BE2C (cell line): ENCODE data around the gene BMP2K.

ENCODE experiments used
- DNase-seq: peaks from one replicate; pipeline ENCODE4 v3.0.0-alpha.2; 2020
- H3K27me3 ChIP-seq: fragments of 250-450 bp; sonication (Bioruptor Pico); 2 replicates; pipeline ENCODE4 v1.5.1; 2020; ENCODE audit warnings: mild to moderate bottlenecking
- H3K36me3 ChIP-seq: fragments of 250-450 bp; sonication (Bioruptor Pico); 2 replicates; pipeline ENCODE4 v1.5.1; 2020; ENCODE audit warnings: mild to moderate bottlenecking
- H3K4me1 ChIP-seq: fragments of 250-450 bp; sonication (Bioruptor Pico); 2 replicates; pipeline ENCODE4 v1.5.1; 2020
- H3K4me3 ChIP-seq: 2 replicates; pipeline ENCODE4 v1.5.1; 2011; ENCODE audit warnings: low read depth, low read length
- H3K9me3 ChIP-seq: fragments of 250-450 bp; sonication (Bioruptor Pico); 2 replicates; pipeline ENCODE4 v1.5.1; 2020
- TF ChIP-seq, protein P1 (sequence below): IDR thresholded peaks from 2 replicates; pipeline ENCODE4 v1.5.1; 2012; ENCODE audit warnings: mild to moderate bottlenecking, low read depth, low read length

The BMP2K gene

DNA sequence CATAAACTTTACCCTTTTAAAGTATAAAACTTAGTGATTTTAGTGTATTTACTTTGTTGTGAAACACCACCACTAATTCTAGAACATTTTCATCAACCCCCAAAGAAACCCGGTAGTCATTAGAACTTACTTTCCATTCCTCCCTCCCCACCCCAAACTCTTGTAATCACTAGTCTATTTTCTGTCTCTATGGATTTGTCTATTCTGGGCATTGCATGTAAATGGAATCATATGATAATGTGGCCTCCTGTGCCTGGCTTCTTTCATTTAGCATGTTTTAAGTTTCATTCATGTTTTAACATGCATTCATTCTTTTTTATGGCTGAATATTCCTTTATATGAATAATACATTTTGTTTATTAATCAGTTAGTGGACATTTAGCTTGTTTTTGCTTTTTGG lies 27.8 kb downstream of the BMP2K start:
- H3K9me3 ChIP-seq = 0 out of 2 replicates have a peak, but pooled peaks cover 2% of the 10 kb centered on the region
- H3K36me3 ChIP-seq = no peaks in the 10 kb centered on the region
- no peak for DNase-seq
- TF ChIP-seq, protein P1, sequence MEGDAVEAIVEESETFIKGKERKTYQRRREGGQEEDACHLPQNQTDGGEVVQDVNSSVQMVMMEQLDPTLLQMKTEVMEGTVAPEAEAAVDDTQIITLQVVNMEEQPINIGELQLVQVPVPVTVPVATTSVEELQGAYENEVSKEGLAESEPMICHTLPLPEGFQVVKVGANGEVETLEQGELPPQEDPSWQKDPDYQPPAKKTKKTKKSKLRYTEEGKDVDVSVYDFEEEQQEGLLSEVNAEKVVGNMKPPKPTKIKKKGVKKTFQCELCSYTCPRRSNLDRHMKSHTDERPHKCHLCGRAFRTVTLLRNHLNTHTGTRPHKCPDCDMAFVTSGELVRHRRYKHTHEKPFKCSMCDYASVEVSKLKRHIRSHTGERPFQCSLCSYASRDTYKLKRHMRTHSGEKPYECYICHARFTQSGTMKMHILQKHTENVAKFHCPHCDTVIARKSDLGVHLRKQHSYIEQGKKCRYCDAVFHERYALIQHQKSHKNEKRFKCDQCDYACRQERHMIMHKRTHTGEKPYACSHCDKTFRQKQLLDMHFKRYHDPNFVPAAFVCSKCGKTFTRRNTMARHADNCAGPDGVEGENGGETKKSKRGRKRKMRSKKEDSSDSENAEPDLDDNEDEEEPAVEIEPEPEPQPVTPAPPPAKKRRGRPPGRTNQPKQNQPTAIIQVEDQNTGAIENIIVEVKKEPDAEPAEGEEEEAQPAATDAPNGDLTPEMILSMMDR = no peak
- no peaks in the 10 kb centered on the region for H3K4me1 ChIP-seq
- H3K4me3 ChIP-seq = no peak overlapping the region
- no peaks in the 10 kb centered on the region for H3K27me3 ChIP-seq

DNA sequence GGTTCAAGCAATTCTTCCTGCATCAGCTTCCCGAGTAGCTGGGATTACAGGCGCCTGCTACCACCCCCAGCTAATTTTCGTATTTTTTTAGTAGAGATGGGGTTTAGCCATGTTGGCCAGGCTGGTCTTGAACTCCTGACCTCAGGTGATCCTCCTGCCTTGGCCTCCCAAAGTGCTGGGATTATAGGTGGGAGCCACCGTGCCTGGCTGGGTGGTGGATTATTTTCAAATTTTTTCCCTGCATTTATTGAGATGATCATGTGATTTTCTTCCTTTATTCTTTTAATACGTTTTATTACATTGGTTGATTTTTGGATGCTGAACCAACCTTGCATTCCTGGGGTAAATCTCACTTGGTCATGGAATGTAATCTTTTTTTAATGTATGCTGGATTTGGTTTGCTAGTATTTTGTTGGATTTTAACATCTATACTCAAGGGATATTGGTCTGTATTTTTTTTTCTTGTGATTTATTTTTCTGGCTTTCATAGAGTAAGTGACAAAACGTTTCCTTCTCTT lies 30.9 kb downstream of the BMP2K start:
- H3K4me1 ChIP-seq = no peaks in the 10 kb centered on the region
- TF ChIP-seq, protein P1 = no peak
- no peak for DNase-seq
- H3K9me3 ChIP-seq = 0 out of 2 replicates have a peak, but pooled peaks cover 5% of the 10 kb centered on the region
- no peaks in the 10 kb centered on the region for H3K27me3 ChIP-seq
- H3K36me3 ChIP-seq = no peaks in the 10 kb centered on the region
- H3K4me3 ChIP-seq = no peak overlapping the region

DNA sequence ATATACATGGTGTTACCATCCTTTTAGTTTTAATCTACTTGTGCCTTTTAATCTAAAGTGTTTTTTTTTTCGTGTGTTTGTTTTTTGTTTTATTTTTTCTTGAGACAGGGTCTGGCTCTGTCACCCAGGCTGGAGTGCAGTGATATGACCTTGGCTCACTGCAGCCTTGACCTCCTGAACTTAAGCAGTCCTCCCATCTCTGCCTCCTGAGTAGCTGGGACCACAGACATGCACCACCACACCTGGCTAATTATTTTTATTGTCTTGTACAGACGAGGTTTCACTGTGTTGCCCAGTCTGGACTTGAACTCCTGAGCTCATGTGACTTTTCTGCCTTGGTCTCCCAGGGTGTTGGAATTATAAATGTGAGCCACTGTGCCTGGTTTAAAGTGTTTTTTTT lies 33.1 kb downstream of the BMP2K start:
- Histone ChIP-seq H3K9me3 (0 out of 2 replicates have a peak, but pooled peaks cover 5% of the 10 kb centered on the region), H3K36me3 (no peaks in the 10 kb centered on the region), H3K4me1 (no peaks in the 10 kb centered on the region), H3K27me3 (no peaks in the 10 kb centered on the region), H3K4me3 (no peak overlapping the region)
- no peak for DNase-seq
- TF ChIP-seq, protein P1 = no peak

DNA sequence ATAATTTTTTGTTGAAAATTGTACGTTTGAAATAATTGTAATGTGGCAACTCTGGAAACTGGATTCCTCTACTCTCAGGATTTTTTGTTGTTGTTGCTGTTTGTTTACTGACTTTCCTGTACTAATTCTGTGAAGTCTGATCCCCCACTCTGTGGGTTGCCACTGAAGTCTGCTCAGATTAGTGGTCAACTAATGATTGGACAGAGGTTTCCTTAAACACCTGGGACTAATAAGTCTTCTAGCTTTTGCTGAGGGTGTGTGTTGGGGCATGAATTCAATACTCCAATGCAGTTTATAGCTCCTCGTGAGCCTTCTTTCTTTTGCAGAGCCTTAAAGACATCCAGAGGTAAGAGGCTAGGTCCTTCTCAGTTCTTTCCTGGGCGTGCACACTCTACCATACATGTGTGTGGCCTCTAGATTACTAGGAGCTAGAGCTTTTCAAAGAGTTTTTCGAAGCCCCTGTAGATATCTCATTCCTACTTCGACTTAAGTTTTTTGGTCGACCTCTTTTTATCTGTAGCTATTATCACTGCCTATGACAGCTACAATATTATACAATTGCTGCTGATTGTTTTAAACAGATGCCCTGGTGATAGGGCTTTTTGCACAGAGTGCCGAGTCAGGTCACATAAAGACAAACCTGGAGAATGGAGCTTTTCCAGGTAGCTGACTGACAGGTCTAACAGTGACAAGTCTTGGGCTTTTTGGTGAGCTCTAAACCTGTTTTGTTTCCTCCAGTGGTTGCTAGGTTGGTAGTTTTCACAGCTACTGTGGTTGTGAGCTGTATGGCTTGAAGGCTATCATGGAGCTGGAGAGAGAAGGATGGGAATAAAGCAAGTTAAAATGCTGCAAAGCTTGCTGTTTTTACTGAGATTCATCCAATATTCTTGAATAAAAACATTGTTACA lies 34.0 kb downstream of the BMP2K start:
- TF ChIP-seq, protein P1 = no peak
- no peak for DNase-seq
- Histone ChIP-seq H3K27me3 (no peaks in the 10 kb centered on the region), H3K9me3 (0 out of 2 replicates have a peak, but pooled peaks cover 5% of the 10 kb centered on the region), H3K36me3 (no peaks in the 10 kb centered on the region), H3K4me1 (no peaks in the 10 kb centered on the region), H3K4me3 (no peak overlapping the region)

DNA sequence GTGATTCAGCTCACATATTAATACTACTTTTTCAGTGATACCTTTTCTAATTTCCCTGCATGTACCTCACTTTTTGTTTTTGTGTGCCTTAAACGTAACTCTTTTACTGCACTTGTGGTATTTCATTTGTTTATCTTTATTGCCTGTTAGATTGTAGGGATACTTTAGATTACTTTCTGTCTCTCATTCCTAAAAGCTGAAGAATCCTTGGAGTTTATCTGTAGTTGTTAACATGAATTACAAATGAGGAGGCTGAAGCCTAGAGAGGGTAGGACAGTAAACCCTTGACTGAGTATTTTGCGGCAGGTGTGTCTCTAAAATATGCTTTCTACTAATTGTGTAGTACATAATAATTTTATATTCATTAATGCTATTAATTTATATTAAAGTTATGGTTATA lies 34.9 kb downstream of the BMP2K start:
- Histone ChIP-seq H3K9me3 (0 out of 2 replicates have a peak, but pooled peaks cover 5% of the 10 kb centered on the region), H3K27me3 (no peaks in the 10 kb centered on the region), H3K36me3 (no peaks in the 10 kb centered on the region), H3K4me1 (no peaks in the 10 kb centered on the region), H3K4me3 (no peak overlapping the region)
- TF ChIP-seq, protein P1 = no peak
- DNase-seq = no peak
